Glutamatergic neuron (in vitro differentiated cells): ENCODE data around the gene BTBD16. TPM values are rescaled to one million over a fixed set of nuclear protein-coding genes. Genes with fewer than 3 reads are reported as not detected.

Source experiments
- DNase-seq: peaks from one replicate; pipeline ENCODE4 v3.0.0; 2022
- H3K27ac Mint-ChIP-seq: one replicate; pipeline ENCODE4 v1.8.0; 2020; ENCODE audit warnings: mild to moderate bottlenecking, mixed read lengths, inconsistent platforms; ENCODE audit not compliant: unreplicated experiment
- H3K27me3 Mint-ChIP-seq: one replicate; pipeline ENCODE4 v1.8.0; 2020; ENCODE audit warnings: mild to moderate bottlenecking, moderate library complexity, mixed read lengths, inconsistent platforms; ENCODE audit not compliant: unreplicated experiment
- H3K36me3 Mint-ChIP-seq: one replicate; pipeline ENCODE4 v1.8.0; 2020; ENCODE audit warnings: mild to moderate bottlenecking, mixed read lengths, inconsistent platforms; ENCODE audit not compliant: unreplicated experiment
- H3K4me1 Mint-ChIP-seq: one replicate; pipeline ENCODE4 v1.8.0; 2020; ENCODE audit warnings: mild to moderate bottlenecking, low read depth, mixed read lengths, inconsistent platforms; ENCODE audit not compliant: unreplicated experiment
- H3K4me3 Mint-ChIP-seq: one replicate; pipeline ENCODE4 v1.8.0; 2020; ENCODE audit warnings: mild to moderate bottlenecking, mixed read lengths, inconsistent platforms; ENCODE audit not compliant: unreplicated experiment
- H3K9me3 Mint-ChIP-seq: one replicate; pipeline ENCODE4 v1.8.0; 2020; ENCODE audit warnings: mild to moderate bottlenecking, moderate library complexity, mixed read lengths, inconsistent platforms; ENCODE audit not compliant: unreplicated experiment
- total RNA-seq: library from RNA; stranded (reverse); fragmentation: NEBNext Ultra II Directional; extraction: Animal tissue kit (Norgen Biotek cat#: 25700); gene quantifications from one replicate; pipeline ENCODE4 v1.2.1, GENCODE V29; 2021; ENCODE audit not compliant: unreplicated experiment
- TF ChIP-seq, protein P1 (sequence below): fragments of 200-600 bp; sonication (generic); IDR thresholded peaks from one replicate; pipeline ENCODE4 v1.5.0; 2021; ENCODE audit not compliant: partially characterized antibody, unreplicated experiment

Gene BTBD16
- total RNA-seq, 1 donor from 2014 or later: 0.98 TPM

DNA sequence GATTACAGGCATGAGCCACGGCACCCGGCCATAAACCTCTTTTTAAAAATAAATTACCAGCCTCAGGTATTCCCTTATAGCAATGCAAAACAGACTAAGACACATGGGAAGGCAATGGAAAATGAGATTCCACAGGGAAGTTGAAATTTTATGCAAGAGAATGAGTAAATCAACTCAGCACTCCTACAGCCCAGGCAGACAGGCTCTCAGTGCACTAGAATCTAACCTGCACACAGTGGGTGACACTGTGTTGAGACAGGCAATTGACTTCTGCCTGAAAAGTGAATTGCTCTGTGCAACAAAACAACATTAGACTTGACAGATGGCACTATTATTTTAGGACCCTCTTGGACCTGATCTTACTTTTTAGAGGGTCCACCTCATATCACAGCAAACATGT is 83.3 kb downstream of the BTBD16 start:
- H3K36me3 Mint-ChIP-seq: peaks cover 13% of the 10 kb centered on the region
- no peak overlapping the region for H3K27ac Mint-ChIP-seq
- no peak overlapping the region for H3K4me3 Mint-ChIP-seq
- DNase-seq: no peak
- peaks cover 16% of the 10 kb centered on the region for H3K4me1 Mint-ChIP-seq
- TF ChIP-seq, protein P1, sequence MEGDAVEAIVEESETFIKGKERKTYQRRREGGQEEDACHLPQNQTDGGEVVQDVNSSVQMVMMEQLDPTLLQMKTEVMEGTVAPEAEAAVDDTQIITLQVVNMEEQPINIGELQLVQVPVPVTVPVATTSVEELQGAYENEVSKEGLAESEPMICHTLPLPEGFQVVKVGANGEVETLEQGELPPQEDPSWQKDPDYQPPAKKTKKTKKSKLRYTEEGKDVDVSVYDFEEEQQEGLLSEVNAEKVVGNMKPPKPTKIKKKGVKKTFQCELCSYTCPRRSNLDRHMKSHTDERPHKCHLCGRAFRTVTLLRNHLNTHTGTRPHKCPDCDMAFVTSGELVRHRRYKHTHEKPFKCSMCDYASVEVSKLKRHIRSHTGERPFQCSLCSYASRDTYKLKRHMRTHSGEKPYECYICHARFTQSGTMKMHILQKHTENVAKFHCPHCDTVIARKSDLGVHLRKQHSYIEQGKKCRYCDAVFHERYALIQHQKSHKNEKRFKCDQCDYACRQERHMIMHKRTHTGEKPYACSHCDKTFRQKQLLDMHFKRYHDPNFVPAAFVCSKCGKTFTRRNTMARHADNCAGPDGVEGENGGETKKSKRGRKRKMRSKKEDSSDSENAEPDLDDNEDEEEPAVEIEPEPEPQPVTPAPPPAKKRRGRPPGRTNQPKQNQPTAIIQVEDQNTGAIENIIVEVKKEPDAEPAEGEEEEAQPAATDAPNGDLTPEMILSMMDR: no peak
- no peaks in the 10 kb centered on the region for H3K27me3 Mint-ChIP-seq
- no peaks in the 10 kb centered on the region for H3K9me3 Mint-ChIP-seq

DNA sequence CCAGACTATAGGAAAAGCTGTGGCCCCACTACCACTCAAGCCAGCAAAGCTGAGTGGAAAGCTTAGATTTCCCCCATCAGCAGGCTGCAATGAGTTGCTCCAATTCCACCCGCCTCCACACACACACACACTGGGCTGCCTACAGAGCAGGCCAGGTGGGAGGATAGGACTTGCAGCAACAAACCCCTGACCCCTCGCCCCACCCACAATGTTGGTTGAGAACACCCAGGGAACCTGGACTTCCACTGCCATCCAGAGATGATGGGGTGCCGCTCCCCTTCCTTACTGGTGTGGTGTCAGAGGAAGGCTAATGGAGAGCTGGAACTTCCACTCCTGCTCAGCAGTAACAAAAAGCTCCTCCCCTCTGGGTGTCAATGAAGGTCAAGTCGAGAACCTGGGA is 86.6 kb downstream of the BTBD16 start:
- Mint-ChIP-seq H3K9me3 (no peaks in the 10 kb centered on the region), H3K4me1 (peaks cover 14% of the 10 kb centered on the region), H3K36me3 (peaks cover 10% of the 10 kb centered on the region), H3K27ac (no peak overlapping the region), H3K4me3 (no peak overlapping the region), H3K27me3 (no peaks in the 10 kb centered on the region)
- no peak for DNase-seq
- TF ChIP-seq, protein P1: no peak

DNA sequence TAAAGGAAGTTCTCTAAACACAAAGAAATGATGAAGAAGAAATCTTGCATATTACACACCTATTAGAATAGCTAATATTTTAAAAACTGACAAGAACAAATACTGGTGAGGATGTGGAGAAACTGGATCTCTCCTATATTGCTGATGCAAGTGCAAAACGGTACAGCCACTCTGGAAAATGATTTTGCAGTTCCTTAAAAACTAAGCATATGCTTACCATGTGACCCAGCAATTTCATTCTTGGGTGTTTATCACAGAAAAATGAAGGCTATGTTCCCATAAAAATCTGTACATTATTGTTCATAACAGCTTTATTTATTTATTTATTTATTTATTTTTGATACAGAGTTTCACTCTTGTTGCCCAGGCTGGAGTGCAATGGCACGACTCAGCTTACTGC is 88.5 kb downstream of the BTBD16 start:
- Mint-ChIP-seq H3K4me3 (no peak overlapping the region), H3K9me3 (no peaks in the 10 kb centered on the region), H3K27me3 (no peaks in the 10 kb centered on the region), H3K27ac (no peak overlapping the region), H3K4me1 (no peaks in the 10 kb centered on the region), H3K36me3 (peaks cover 10% of the 10 kb centered on the region)
- no peak for DNase-seq
- TF ChIP-seq, protein P1: no peak

DNA sequence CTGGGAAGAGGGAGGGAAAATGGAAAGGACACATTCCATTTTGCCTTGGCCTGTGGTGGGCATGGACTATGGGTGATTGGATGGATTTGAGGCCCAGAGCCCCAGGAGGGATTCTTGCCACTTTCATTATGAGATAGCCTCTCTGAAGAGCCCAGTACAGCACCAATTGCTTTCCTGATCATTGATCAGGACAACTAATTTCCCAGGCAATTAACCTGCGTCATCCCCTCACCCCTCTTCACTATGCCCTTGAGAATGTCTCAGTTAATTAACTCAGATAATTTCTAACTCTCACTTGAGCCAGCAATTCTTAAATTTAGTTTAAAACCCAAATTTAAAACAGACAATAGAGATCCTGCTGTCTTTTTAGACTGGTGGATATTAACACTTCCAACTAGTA is 90.0 kb downstream of the BTBD16 start:
- Mint-ChIP-seq H3K27ac (no peak overlapping the region), H3K4me1 (no peaks in the 10 kb centered on the region), H3K27me3 (no peaks in the 10 kb centered on the region), H3K4me3 (no peak overlapping the region), H3K9me3 (peaks cover 2% of the 10 kb centered on the region), H3K36me3 (peaks cover 10% of the 10 kb centered on the region)
- TF ChIP-seq, protein P1: no peak
- DNase-seq: no peak

DNA sequence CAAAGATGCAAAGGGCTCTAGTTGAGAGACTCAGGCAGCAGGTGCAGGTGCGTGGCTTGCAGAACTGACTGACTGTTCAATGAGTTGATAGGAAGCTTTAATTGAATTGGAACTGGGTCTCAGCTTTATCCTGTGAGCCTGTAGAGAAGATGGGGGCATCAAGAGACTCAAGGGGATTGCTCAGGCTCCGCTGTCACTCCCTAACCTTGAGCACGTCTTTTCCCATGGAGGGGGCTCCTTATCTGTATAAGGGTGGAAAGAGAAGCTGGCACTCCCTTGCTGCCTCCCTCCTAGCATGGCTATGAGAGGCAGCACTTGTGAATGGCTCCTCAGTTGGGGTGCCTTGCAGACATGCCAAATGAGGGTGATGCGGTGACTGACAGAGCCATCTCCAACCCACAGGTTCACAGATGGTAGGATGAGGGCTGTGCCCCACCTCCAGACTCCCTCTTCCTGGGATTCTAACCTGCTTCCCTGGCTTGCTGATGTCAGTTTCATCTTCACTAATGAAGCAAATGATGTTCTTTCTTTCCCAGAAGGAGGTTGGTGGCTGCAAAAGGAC is 91.0 kb downstream of the BTBD16 start:
- no peak overlapping the region for H3K4me3 Mint-ChIP-seq
- no peaks in the 10 kb centered on the region for H3K4me1 Mint-ChIP-seq
- no peak for DNase-seq
- TF ChIP-seq, protein P1: no peak
- H3K9me3 Mint-ChIP-seq: peaks cover 5% of the 10 kb centered on the region
- H3K36me3 Mint-ChIP-seq: peaks cover 15% of the 10 kb centered on the region
- no peaks in the 10 kb centered on the region for H3K27me3 Mint-ChIP-seq
- H3K27ac Mint-ChIP-seq: no peak overlapping the region
